Liver (tissue), 1 donor: ENCODE measurements around the gene ING5.

Source experiments
- TF ChIP-seq, protein P1 (sequence below): IDR thresholded peaks from 2 replicates; pipeline ENCODE4 v1.6.1; 2016; ENCODE audit warnings: antibody characterized with exemption
- TF ChIP-seq, protein P2 (sequence below): IDR thresholded peaks from 2 replicates; pipeline ENCODE4 v1.6.1; 2016; ENCODE audit warnings: antibody characterized with exemption

DNA sequence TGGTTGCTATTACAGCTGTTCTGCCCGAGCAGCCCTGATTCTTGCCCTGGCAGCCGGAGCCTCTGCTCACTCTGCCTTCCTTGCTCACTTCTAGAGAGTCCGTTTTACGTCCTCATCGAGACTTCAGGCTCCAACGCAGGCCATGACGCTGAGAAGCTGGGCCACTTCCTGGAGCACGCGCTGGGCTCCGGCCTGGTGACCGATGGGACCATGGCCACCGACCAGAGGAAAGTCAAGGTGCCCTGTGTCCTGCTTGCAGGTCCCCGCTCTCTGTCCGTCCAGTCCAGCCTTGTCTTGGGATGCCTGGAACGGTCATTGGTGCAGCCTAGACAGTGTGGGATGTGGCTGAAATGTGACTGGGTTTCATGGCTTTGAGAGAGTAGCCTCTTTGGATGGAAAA is 49.3 kb downstream of the ING5 start:
- TF ChIP-seq, protein P1, sequence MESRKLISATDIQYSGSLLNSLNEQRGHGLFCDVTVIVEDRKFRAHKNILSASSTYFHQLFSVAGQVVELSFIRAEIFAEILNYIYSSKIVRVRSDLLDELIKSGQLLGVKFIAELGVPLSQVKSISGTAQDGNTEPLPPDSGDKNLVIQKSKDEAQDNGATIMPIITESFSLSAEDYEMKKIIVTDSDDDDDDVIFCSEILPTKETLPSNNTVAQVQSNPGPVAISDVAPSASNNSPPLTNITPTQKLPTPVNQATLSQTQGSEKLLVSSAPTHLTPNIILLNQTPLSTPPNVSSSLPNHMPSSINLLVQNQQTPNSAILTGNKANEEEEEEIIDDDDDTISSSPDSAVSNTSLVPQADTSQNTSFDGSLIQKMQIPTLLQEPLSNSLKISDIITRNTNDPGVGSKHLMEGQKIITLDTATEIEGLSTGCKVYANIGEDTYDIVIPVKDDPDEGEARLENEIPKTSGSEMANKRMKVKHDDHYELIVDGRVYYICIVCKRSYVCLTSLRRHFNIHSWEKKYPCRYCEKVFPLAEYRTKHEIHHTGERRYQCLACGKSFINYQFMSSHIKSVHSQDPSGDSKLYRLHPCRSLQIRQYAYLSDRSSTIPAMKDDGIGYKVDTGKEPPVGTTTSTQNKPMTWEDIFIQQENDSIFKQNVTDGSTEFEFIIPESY = no peak
- TF ChIP-seq, protein P2, sequence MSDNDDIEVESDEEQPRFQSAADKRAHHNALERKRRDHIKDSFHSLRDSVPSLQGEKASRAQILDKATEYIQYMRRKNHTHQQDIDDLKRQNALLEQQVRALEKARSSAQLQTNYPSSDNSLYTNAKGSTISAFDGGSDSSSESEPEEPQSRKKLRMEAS = no peak
